GM21390 (cell line): ENCODE measurements around the gene FANCG.

Experiments
- ATAC-seq: cut with Tn5 transposase; IDR thresholded peaks from one replicate; pipeline ENCODE4 v1.9.1; 2021; ENCODE audit not compliant: unreplicated experiment

FANCG gene

GRCh38 chr9:35103660-35104191 is 24.0 kb upstream of the FANCG start:
- no peak for ATAC-seq

DNA sequence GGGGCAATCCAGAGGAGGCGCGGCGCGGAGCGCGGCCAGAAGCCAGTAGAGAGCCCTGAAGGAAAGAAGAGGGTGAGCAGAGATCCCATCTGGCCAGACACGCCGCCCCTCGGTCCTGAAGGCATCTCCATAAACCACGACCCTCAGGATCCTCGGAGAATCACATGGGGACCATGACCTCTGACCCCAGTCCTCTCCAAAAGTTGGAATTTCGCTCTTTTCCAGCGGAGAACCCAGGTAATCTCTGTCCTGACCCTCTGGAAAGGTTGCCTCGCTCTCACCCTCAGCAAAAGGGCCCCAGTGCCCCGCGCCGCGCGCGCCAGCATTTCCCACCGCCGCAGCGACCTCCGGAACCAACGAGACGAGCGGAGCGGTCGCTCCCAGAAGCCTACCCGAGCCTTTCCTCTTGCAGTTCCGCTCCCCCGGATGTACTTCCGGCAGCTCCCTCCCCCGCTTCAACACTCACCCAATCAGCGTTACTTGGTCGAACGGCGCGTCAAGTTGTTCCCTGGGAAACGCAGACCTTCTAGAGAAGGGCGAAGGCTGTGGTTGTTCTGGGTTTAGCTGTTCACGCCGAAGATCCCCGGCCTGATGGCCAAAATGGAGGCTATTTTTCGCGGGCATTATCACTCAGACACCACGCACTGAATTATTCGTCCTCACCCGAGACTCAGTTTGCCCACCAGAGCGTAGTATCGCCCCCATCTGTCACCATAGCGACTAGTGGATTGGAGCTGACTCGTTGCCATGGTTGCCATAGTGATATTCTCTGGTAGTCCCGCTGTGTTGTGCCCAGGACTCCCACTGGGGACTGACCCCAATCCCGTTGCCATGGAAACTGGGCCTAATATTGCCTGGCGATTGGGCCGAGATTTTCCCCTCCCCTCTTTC is 23.3 kb upstream of the FANCG start, which contains the start of gene STOML2:
Gene STOML2 (minus strand): TSS at position 363 of the 891 bp plus-strand sequence. CDS start 37 bp downstream, at position 326.
- ATAC-seq: peak; percentile 93

GRCh38 chr9:35102465-35102768 is 22.7 kb upstream of the FANCG start:
- no peak for ATAC-seq

DNA sequence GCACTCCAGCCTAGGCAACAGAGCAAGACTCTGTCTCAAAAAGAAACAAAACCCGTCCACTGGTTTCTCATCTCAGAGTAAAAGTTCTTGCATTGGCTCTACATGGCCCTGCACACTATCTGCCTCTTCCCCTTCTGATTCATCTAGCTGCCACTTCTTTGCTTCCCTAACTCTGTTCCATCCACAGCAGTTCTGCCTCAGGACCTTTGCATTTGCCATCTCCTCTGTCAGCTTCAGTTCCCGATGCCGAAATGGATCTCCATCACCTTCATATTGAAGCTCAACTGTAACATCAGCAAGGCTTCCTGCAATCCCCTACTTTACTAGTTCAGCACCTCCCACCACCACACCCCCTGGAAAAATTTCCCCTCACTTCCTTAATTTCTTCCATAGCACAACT is 17.8 kb upstream of the FANCG start:
- ATAC-seq: no peak

- ATAC-seq: peak; percentile 85
Observed at GRCh38 chr9:35096035-35096849, 16.5 kb upstream of the FANCG start, which contains the start of gene PIGO. Gene PIGO (minus strand): TSS chr9:35096591. CDS start chr9:35095565, 1,026 bp downstream.

DNA sequence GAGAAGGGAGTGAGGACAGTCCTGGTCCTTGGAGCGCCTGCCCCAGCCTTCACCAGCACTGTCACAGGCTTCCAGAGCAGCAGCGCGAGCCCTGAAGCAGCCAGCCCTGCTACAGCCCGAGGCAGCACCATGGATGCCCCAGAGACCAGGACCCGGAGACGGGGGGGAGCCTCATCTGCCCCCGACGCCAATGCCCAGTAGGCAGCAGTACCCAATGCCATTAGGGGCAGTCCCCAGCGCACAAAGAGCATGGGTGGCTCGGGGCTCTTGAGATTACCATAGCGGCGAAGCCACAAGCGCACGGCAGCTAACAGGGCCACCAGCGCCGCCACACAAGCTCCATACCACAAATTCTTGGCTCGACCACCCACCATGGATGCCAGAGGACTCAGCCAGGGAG is 11.8 kb upstream of the FANCG start:
- no peak for ATAC-seq

GRCh38 chr9:35089434-35089833 is 9.7 kb upstream of the FANCG start:
- no peak for ATAC-seq

DNA sequence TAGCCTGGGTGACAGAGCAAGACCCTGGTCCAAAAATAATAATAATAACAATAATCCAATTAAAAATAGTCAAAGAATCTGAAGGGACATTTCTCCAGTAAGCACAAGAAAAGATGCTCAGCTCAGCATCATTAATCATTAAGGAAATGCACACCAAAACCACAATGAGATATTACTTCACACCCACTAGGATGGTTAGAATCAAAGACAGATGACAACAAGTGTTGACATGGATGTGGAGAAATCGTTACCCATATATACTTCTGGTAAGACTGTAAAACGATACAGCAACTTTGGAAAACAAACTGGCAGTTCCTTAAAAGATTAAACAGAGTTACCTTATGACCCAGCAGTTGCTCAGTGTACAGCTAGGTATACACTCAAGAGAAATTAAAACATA is 5.3 kb upstream of the FANCG start:
- no peak for ATAC-seq

GRCh38 chr9:35079041-35079425 is 709 bp downstream of the FANCG start:
- no peak for ATAC-seq

DNA sequence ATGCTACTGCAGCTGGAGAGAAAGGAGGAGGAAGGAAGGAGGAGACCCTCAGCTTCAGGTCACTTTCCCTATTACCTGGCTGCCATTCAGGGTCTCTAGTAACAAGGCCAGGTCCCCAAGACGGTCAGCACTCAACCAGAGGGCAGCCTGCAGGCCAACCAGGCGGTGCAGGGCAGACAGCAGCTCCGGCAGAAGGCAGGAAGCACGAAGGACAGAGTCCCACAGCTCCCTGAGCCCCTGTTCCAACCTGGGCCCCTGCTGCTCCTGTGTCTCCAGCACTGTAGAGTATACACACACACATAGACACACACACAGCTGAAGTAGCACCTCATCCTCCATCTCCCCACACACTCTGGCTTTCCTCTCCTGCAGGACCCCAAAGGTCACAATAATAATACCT is 1.7 kb downstream of the FANCG start:
- no peak for ATAC-seq

- no peak for ATAC-seq
Observed at GRCh38 chr9:35076848-35077247, 2.9 kb downstream of the FANCG start.

DNA sequence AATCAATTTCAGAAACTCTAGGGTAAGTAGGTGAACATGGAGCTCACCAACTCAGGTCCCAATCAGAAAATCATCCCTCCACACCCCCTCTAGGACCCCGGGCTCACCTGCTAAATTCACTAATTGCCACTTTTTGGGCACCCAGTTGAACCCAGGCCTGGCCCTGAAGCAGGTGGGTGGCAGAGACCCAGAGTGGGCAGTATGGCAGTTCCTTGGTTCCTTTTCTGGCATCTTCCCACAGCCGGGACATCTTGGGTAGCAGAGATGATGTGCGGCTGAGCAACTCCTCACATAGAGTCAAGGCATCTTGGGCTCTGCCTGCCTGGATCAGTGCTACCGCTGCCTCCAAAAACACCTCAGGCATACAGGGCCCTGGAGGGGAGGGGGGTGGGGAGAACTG is 4.4 kb downstream of the FANCG start:
- ATAC-seq: no peak

GRCh38 chr9:35074791-35075190 is 5.0 kb downstream of the FANCG start:
- ATAC-seq: no peak

GRCh38 chr9:35074141-35074540 is 5.6 kb downstream of the FANCG start:
- ATAC-seq: no peak

DNA sequence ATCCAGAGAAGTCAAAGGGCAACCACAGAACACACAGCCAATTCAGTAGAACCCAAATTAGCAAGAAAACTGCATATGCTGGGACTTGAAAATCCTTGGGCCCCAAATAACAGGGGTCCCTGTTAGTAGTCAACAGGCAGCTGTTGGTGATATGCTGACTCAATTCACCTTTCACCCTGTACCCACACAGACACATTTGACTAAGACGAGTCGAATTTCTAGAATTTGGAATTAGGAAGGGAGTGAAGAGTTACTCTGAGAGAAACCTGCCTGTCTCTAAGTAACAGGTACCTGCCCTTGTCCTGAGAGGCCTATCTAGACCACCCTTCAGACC is 6.5 kb downstream of the FANCG start:
- ATAC-seq: no peak

GRCh38 chr9:35072461-35073278 is 7.1 kb downstream of the FANCG start, which contains the start of gene VCP:
Gene VCP (minus strand): TSS chr9:35072625. CDS start chr9:35072353, 272 bp downstream.
- ATAC-seq: peak; percentile 78

DNA sequence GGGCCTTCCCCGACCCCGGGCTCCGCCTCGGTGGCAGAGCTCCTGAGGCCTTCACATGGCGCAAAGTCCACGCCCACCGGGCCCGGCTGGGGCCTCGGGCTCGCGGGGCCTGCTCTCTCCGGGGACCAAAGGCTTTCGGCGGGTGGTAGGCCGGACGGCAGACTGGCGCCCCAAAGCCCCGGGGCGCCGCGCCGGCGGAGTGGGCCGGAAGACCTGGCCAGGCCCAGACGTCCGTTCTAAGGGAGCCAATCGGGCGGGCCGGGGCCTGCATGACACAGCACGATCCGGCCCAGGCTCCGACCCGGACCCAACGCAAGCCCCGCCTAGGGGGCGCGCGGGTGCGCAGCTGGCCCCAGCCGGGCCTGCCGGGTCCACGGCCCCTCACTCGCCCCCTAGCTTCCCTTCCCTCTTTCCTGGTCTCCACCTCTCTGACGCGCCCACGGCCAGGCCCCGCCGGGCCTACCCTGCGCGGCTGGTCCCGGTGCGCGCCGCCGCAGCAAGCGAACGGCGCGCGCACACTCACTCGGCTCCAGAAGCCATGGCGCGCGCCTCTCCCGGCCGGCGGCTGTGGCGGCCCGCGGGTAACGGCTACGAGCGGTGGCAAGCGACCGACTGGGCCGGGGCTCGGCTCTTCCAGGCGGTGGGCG is 7.8 kb downstream of the FANCG start:
- peak; percentile 59 for ATAC-seq

DNA sequence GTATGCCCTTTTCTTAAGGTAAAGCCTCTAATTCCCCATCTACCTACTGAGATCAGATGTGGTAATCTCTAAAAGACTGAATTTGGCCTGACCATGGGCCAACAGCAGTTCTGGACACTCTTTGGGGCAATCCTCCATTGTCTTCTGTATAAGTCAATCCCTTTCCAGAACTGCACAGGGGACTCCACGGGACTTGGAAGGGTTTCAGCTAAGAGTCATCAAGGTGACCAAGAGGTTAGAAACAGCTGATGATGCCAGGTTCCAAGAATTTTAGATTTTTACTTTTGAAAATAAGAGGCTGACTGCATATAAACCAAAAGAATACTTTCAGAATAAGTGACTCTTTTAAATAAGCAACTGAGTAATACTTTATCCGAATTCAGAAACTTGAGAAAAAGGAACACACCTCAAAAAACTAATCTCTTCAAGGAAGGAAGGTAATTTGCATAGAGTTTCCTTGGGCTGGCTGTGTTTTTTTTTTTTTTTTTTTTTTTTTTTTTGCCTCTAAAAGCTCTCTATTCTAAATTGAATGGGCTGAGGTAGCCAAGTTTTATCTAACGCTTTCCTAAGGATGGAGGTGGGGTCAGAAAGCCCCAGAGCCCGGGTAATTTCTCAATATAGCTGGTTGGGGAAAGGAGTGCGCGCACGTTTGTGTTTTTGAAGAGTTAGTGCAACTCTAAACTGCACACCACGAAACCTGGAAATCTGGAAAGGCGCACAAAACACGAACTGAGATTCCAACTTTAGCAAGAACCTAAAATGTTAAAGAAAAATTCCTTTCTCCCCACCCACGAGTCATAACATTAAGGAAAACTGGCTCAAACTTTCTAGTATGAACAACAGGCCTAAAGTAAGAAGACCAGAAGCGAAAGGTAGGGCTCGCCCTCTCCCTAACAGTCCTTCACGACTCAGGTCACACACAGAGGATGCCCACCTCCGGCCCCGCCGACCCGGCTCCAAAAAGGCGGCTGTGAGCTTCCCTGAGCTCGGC is 8.6 kb downstream of the FANCG start:
- ATAC-seq: no peak

- ATAC-seq: no peak
Observed at GRCh38 chr9:35069020-35069419, 10.7 kb downstream of the FANCG start.
